Muscle layer of colon (tissue), 2 donors: ENCODE measurements around the gene CXCL12.

Experiments used
- H3K27ac ChIP-seq: one replicate; pipeline ENCODE4 v1.7.0; 2013; ENCODE audit warnings: low read depth, mild to moderate bottlenecking, low read length, moderate library complexity
- H3K27me3 ChIP-seq, 2 donors: one replicate each; pipeline ENCODE4 v1.7.0; 2013; ENCODE audit warnings: low read length in 2 of 2, mild to moderate bottlenecking in 2 of 2; ENCODE audit not compliant: insufficient read depth in 2 of 2, control insufficient read depth in 1 of 2
- H3K36me3 ChIP-seq: one replicate; pipeline ENCODE4 v1.7.0; 2013; ENCODE audit warnings: mild to moderate bottlenecking, low read length; ENCODE audit not compliant: insufficient read depth
- H3K4me1 ChIP-seq: one replicate; pipeline ENCODE4 v1.7.0; 2013; ENCODE audit warnings: mild to moderate bottlenecking, low read length; ENCODE audit not compliant: insufficient read depth
- H3K4me3 ChIP-seq, 2 donors: one replicate each; pipeline ENCODE4 v1.7.0; 2013; ENCODE audit warnings: low read length in 2 of 2, low read depth in 1 of 2, mild to moderate bottlenecking in 1 of 2, moderate library complexity in 1 of 2
- H3K9ac ChIP-seq: one replicate; pipeline ENCODE4 v1.7.0; 2013; ENCODE audit warnings: low read length
- H3K9me3 ChIP-seq: one replicate; pipeline ENCODE4 v1.7.0; 2013; ENCODE audit warnings: mild to moderate bottlenecking, low read length
- donor health status: abdominal sarcoma.
- donor health status: Adenocarcinoma of cecum.

CXCL12 gene

DNA sequence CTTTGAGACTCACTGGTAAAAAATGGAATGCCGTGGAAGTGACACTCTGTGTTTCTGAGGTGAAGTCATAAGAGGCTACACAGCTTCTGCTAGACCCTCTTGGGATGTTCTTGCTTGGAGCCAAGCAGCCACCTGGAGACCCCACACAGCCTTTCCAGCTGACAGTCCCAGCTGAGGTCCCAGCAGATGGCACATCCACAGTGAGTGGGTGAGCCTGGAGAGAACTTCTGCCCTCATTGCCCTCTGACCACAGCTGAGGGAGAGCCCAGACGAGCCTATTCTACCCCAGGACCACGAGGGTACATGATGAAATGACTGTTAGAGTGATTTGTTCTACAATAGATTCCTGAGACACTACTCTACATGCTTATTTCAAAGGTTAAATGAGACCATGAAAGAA lies 44.3 kb downstream of the CXCL12 start:
- Histone ChIP-seq H3K27ac (no peak overlapping the region), H3K9ac (no peak overlapping the region), H3K9me3 (no peaks in the 10 kb centered on the region), H3K27me3 (no peaks in the 10 kb centered on the region), H3K36me3 (no peaks in the 10 kb centered on the region), H3K4me1 (no peaks in the 10 kb centered on the region), H3K4me3 (no peak overlapping the region)

DNA sequence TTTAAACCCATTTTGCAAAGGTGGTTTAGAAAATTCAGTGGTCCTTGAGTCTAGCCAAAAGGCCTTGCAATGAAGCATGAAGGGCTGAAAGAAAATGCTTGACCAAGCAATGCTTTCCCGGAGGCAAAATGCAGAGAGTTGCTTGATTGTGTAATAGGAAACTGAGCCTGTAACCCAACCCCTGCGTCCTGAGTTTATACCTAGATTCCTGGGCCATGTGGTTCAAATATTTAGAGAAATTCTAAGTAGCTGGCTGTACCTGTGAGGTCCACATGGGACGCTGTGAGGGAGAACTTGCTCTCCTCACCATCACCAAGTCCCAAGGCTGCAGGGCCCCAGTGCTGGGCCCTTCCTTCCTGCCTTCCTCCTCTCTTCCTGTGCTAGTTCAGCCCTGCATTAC lies 45.7 kb downstream of the CXCL12 start:
- Histone ChIP-seq H3K4me1 (no peaks in the 10 kb centered on the region), H3K9ac (no peak overlapping the region), H3K27me3 (no peaks in the 10 kb centered on the region), H3K27ac (no peak overlapping the region), H3K4me3 (no peak overlapping the region), H3K9me3 (no peaks in the 10 kb centered on the region), H3K36me3 (no peaks in the 10 kb centered on the region)

DNA sequence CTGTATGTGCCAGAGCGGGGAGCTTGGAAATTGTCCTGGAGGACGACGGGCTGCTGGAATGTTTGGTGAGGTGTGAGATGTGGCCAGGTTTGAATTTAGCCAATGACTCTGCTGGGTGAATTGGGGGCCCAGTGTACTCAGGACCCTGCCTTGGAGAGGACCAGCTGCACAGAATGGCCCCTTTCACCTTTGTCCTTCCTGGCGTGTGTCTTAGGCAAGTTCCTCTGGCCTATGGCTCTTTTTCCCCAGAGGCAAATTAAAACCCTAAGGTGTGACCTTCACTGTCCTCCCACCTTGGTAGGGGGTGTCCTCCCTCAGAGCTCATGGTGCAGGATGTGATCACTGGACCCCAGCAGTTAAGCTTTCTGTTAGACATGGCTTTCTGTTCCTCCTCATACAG lies 47.8 kb downstream of the CXCL12 start:
- Histone ChIP-seq H3K4me1 (no peaks in the 10 kb centered on the region), H3K27ac (no peak overlapping the region), H3K9me3 (no peaks in the 10 kb centered on the region), H3K27me3 (no peaks in the 10 kb centered on the region), H3K9ac (no peak overlapping the region), H3K4me3 (no peak overlapping the region), H3K36me3 (no peaks in the 10 kb centered on the region)

DNA sequence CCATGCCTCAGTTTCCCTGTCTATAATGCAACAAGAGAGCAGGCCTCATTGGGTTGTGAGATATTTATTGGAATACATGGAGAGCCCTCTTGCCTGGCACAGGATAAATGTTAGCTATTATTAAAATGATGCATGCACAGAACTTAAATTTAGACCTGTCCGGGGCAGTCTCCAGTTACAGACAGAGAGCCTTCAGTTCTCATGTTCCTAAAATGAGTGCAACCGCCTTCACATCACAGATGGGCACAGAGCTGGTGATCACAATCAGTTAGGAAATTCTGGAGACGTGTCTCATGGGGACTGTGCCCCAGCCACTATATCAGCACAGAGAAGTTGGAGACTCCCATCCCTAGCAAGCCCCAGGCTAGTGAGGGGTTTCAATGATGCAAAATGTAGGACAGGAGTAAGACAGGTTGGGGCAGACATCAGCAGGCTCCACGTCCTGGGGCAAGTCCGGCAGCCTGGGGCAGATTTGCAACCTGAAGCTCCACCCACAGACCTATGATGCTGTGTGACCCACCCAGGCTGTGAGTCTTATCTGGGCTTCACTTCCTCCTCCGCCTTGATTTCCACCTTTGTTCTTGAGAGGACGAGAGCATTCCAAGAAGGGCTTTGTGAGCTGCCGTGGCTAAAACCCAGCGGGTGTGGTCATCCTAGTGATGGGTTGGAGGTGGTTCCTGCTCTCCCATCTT lies 49.4 kb downstream of the CXCL12 start:
- H3K27me3 ChIP-seq = no peaks in the 10 kb centered on the region
- no peaks in the 10 kb centered on the region for H3K9me3 ChIP-seq
- no peaks in the 10 kb centered on the region for H3K4me1 ChIP-seq
- no peak overlapping the region for H3K9ac ChIP-seq
- no peak overlapping the region for H3K4me3 ChIP-seq
- H3K36me3 ChIP-seq = no peaks in the 10 kb centered on the region
- no peak overlapping the region for H3K27ac ChIP-seq

DNA sequence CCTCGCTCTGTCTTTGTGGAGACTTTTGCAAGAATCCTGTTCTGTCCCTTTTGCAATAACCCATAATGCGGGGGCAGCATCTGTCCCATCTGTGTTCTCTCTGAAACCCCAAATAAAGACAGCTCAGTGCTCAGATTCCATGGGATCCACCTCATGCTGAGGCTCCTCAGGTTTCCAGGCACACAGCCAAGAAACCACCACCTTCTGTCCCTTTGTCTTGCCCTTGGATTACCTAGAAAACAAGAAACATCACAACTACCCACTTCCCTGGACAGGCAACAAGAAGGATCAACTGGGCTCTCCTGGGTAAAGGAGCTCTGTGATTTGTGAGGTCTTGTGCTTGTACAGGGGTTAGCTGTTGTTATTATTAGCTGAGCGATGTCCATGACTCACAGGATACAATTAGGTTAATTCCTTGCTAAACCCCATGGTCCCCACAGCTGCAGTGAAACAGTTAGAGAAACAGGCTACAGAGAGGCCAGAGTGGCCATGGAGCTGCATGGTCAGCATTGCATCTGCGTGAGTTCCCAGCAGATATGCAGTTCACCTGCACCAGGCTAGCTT lies 50.2 kb downstream of the CXCL12 start:
- H3K36me3 ChIP-seq = no peaks in the 10 kb centered on the region
- H3K9ac ChIP-seq = no peak overlapping the region
- no peak overlapping the region for H3K4me3 ChIP-seq
- H3K27me3 ChIP-seq = no peaks in the 10 kb centered on the region
- no peaks in the 10 kb centered on the region for H3K9me3 ChIP-seq
- H3K27ac ChIP-seq = no peak overlapping the region
- no peaks in the 10 kb centered on the region for H3K4me1 ChIP-seq

DNA sequence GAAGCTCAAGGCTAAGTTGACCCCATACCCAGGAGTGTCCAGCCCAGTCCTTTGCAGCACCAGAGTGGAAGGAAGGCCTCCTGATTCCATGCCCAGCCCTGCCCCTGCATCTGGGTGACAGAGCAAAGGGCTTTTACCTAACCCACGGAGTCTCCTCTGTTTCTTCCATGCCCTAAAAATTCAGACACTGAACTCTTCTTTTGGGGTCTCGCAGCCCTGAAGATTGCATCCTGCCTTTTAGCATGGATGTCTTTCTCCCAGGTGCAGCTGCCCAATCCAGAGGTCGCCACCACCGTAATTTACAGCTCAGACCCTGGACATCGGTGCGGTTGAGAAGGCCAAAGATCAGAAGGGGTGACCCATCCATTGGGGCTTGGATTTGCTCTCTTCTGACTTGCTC lies 50.8 kb downstream of the CXCL12 start:
- no peaks in the 10 kb centered on the region for H3K36me3 ChIP-seq
- no peak overlapping the region for H3K27ac ChIP-seq
- H3K27me3 ChIP-seq = no peaks in the 10 kb centered on the region
- H3K9ac ChIP-seq = no peak overlapping the region
- no peak overlapping the region for H3K4me3 ChIP-seq
- H3K4me1 ChIP-seq = no peaks in the 10 kb centered on the region
- no peaks in the 10 kb centered on the region for H3K9me3 ChIP-seq

DNA sequence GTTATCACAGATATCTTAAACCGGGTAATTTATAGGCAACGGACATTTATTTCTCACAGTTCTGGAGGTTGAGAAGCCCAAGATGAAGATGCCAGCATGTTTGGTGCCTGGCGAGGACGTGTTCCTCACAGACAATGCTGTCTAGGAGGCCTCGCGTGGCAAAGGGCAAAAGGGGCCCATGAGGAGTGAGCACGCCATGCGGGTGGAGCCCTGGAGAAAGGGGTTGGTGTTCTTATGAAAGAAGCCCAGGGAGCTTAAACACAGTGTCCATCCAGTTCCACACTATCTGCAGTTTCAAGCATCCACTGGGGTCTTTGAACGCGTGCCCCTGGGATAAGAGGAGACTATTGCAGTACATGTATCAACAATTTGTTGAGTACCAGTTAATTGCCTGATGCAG lies 51.4 kb downstream of the CXCL12 start:
- Histone ChIP-seq H3K27ac (no peak overlapping the region), H3K27me3 (no peaks in the 10 kb centered on the region), H3K9ac (no peak overlapping the region), H3K9me3 (no peaks in the 10 kb centered on the region), H3K4me1 (no peaks in the 10 kb centered on the region), H3K4me3 (no peak overlapping the region), H3K36me3 (no peaks in the 10 kb centered on the region)

DNA sequence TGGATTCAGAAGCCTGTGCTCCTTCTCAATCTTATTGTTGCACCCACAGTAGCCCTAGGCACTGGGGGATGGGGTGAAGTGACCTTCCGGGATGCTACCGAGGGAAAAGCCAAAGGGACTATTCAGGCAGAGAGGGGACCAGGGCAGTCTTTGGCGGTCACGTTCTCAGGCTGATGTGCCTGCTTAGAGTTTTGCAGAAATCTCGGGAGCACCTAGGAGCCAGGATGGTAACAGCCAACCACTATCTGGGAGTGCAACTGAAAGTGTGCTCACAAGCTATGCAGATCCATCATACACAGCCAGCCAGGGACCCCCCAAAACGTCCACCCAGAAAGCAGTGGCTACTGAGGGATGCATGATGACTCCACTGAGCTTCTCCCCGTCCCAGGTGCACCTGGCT lies 52.4 kb downstream of the CXCL12 start:
- no peak overlapping the region for H3K27ac ChIP-seq
- no peak overlapping the region for H3K4me3 ChIP-seq
- H3K9me3 ChIP-seq = no peaks in the 10 kb centered on the region
- H3K4me1 ChIP-seq = no peaks in the 10 kb centered on the region
- no peak overlapping the region for H3K9ac ChIP-seq
- no peaks in the 10 kb centered on the region for H3K27me3 ChIP-seq
- no peaks in the 10 kb centered on the region for H3K36me3 ChIP-seq

DNA sequence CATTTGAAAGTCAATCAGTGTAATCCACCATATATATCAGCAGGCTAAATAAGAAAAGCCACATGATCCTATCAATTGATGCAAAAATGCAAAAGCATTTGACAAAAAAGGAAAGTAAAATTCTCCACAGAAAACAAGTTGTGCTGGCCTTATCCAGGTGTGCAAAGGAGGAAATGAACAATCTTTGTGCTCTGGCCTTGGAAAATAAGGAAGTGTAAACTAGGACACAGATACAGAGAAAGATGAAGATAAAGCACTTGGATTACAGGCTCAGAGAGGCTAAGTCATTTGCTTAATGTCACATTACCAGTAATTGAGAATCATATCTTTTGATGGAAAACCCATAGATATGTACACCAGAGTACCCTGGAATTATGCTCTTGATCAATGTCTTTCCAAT lies 54.5 kb downstream of the CXCL12 start:
- no peaks in the 10 kb centered on the region for H3K27me3 ChIP-seq
- H3K4me3 ChIP-seq = no peak overlapping the region
- H3K4me1 ChIP-seq = peaks cover 14% of the 10 kb centered on the region
- H3K9ac ChIP-seq = no peak overlapping the region
- H3K36me3 ChIP-seq = no peaks in the 10 kb centered on the region
- no peaks in the 10 kb centered on the region for H3K9me3 ChIP-seq
- H3K27ac ChIP-seq = no peak overlapping the region

DNA sequence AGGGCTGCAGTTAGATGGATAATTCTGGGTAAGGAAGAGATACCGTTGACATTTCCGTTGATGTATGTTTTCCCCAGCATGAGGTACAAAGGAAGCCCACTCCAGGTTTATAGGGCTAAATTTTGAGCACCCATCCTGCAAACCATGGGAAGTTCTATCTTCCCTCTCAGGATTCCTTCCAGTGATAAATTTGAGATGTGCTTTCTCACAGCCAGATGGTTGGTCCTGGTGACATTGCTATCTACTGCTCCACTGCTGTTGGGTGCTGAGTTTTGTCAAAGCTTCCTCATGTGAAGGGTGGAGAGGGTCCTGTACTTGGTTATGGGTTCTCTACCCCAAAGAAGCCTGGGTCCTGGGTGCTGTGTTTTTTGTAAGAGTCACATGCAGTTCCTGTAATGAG lies 57.4 kb downstream of the CXCL12 start:
- H3K9ac ChIP-seq = no peak overlapping the region
- H3K4me3 ChIP-seq = no peak overlapping the region
- H3K9me3 ChIP-seq = no peaks in the 10 kb centered on the region

More for the DNA sequence above, 57.4 kb downstream of the CXCL12 start:
- Histone ChIP-seq H3K27ac (no peak overlapping the region), H3K27me3 (no peaks in the 10 kb centered on the region), H3K4me1 (peaks cover 16% of the 10 kb centered on the region), H3K36me3 (no peaks in the 10 kb centered on the region)
